Measurements from ENCODE around the gene VRK1. TPM values are rescaled to one million over a fixed set of nuclear protein-coding genes. Genes with fewer than 3 reads are reported as not detected.

VRK1 gene
- polyA plus RNA-seq, 2 of the 4 experiments (the other 2 are of a cell fraction), result 32.2 to 34.2 TPM

DNA sequence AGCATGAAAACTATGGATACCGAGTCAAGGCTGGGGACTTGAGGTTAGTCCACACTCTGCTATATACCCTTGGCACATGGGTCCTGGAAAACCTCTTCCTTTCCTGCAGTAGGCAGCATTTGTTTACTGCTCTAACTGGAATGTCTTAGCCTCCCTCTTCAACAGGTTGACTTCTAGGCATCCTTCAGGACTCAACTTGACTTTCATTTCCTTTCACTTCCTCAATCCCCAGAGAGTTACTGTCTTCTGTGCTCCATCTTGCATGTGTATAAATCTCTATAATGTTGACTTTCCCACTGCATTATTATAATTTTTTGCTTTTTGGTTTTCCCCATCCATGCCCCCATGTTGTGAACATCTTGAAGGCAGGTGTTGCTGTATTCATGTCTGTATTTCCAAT lies 107.9 kb downstream of the VRK1 start:
- Histone ChIP-seq H3K4me3 (no peak overlapping the region), H3K4me2 (no peak overlapping the region), H3K27ac (no peak overlapping the region), H3K4me1 (peaks cover 7% of the 10 kb centered on the region; the same call in 1 of the 3 replicates), H3K9me3 (peaks cover 6% of the 10 kb centered on the region; the same call in 1 of the 3 replicates)
- ATAC-seq (no peak), DNase-seq (ENCODE audit: low read depth in 1 of 2, low spot score in 1 of 2) (no peak), FAIRE-seq (no peak)
- POLR2A ChIA-PET, result no interaction called here
- no peak for TF ChIP-seq NPAS2 (CRISPR knock-in tag; IDR thresholded peaks at IDR 0.05; ENCODE audit: borderline replicate concordance)
- TF ChIP-seq, protein P1, sequence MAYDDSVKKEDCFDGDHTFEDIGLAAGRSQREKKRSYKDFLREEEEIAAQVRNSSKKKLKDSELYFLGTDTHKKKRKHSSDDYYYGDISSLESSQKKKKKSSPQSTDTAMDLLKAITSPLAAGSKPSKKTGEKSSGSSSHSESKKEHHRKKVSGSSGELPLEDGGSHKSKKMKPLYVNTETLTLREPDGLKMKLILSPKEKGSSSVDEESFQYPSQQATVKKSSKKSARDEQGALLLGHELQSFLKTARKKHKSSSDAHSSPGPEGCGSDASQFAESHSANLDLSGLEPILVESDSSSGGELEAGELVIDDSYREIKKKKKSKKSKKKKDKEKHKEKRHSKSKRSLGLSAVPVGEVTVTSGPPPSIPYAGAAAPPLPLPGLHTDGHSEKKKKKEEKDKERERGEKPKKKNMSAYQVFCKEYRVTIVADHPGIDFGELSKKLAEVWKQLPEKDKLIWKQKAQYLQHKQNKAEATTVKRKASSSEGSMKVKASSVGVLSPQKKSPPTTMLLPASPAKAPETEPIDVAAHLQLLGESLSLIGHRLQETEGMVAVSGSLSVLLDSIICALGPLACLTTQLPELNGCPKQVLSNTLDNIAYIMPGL (CRISPR knock-in tag; IDR thresholded peaks at IDR 0.05; ENCODE audit: borderline replicate concordance), result no peak
- no peak for TF ChIP-seq HDAC2 (IDR thresholded peaks at IDR 0.05)
- TF ChIP-seq, protein P2, sequence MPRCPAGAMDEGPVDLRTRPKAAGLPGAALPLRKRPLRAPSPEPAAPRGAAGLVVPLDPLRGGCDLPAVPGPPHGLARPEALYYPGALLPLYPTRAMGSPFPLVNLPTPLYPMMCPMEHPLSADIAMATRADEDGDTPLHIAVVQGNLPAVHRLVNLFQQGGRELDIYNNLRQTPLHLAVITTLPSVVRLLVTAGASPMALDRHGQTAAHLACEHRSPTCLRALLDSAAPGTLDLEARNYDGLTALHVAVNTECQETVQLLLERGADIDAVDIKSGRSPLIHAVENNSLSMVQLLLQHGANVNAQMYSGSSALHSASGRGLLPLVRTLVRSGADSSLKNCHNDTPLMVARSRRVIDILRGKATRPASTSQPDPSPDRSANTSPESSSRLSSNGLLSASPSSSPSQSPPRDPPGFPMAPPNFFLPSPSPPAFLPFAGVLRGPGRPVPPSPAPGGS (IDR thresholded peaks at IDR 0.05), result no peak
- no peak for TF ChIP-seq BHLHE40 (IDR thresholded peaks at IDR 0.05; ENCODE audit: low read depth, low read length)
- TF ChIP-seq, protein P3, sequence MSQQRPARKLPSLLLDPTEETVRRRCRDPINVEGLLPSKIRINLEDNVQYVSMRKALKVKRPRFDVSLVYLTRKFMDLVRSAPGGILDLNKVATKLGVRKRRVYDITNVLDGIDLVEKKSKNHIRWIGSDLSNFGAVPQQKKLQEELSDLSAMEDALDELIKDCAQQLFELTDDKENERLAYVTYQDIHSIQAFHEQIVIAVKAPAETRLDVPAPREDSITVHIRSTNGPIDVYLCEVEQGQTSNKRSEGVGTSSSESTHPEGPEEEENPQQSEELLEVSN (IDR thresholded peaks at IDR 0.05; ENCODE audit: borderline replicate concordance, low read depth), result no peak
- TF ChIP-seq, protein P4, sequence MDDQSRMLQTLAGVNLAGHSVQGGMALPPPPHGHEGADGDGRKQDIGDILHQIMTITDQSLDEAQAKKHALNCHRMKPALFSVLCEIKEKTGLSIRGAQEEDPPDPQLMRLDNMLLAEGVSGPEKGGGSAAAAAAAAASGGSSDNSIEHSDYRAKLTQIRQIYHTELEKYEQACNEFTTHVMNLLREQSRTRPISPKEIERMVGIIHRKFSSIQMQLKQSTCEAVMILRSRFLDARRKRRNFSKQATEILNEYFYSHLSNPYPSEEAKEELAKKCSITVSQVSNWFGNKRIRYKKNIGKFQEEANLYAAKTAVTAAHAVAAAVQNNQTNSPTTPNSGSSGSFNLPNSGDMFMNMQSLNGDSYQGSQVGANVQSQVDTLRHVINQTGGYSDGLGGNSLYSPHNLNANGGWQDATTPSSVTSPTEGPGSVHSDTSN (IDR thresholded peaks at IDR 0.05), result no peak
- no peak for TF ChIP-seq RARB (CRISPR knock-in tag; IDR thresholded peaks at IDR 0.05)
- TF ChIP-seq NR3C1 (IDR thresholded peaks at IDR 0.05), result no peak
- TF ChIP-seq RCOR1 (IDR thresholded peaks at IDR 0.05; ENCODE audit: low read depth, low read length), result no peak
- TF ChIP-seq HEYL (CRISPR knock-in tag; IDR thresholded peaks at IDR 0.05), result no peak
- TF ChIP-seq CEBPB (IDR thresholded peaks at IDR 0.05), result no peak
- TF ChIP-seq MAFK (IDR thresholded peaks at IDR 0.05; ENCODE audit: partially characterized antibody), result no peak
- TF ChIP-seq JUN (IDR thresholded peaks at IDR 0.05), result no peak
- no peak for TF ChIP-seq JUNB (IDR thresholded peaks at IDR 0.05)
- TF ChIP-seq NFE2L2 (conservative IDR thresholded peaks at IDR 0.05; ENCODE audit: low read length), result no peak
- no peak for TF ChIP-seq FOXS1 (CRISPR knock-in tag; IDR thresholded peaks at IDR 0.05)
- TF ChIP-seq, protein P5, sequence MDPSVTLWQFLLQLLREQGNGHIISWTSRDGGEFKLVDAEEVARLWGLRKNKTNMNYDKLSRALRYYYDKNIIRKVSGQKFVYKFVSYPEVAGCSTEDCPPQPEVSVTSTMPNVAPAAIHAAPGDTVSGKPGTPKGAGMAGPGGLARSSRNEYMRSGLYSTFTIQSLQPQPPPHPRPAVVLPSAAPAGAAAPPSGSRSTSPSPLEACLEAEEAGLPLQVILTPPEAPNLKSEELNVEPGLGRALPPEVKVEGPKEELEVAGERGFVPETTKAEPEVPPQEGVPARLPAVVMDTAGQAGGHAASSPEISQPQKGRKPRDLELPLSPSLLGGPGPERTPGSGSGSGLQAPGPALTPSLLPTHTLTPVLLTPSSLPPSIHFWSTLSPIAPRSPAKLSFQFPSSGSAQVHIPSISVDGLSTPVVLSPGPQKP (IDR thresholded peaks at IDR 0.05; ENCODE audit: low read depth, low read length), result no peak
- WGBS (ENCODE audit: missing lambda C conversion rate), result 91% methylated on average over 1 of the region's 1 CpG
- CTCF ChIA-PET, result no interaction called here

DNA sequence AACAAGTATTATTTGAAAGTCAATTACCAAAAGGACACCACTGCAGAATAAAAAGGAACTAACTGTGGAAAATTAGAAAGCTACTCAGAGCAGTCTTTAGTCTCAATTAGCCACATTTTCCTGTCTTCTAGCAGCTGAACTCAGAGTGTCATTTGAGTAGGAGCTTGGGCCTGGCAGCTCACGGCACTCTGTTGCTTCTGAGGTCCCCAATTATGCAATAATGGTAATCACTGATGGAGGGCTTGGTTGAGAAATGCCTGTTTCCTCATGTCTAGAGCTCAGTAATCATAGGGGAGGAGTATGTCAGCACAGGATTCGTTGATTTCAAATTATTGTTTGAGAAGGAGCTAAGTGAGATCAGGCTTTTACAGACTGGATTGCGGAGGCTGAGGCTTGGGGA lies 108.6 kb downstream of the VRK1 start:
- WGBS (ENCODE audit: missing lambda C conversion rate), result 89% methylated on average over 3 of the region's 3 CpGs
- Histone ChIP-seq H3K4me3 (no peak overlapping the region), H3K4me1 (peaks cover 7% of the 10 kb centered on the region; the same call in 1 of the 3 replicates), H3K4me2 (no peak overlapping the region), H3K27ac (no peak overlapping the region), H3K9me3 (peaks cover 6% of the 10 kb centered on the region; the same call in 1 of the 3 replicates)
- DNase-seq (ENCODE audit: low read depth in 1 of 2, low spot score in 1 of 2) (no peak), ATAC-seq (no peak), FAIRE-seq (no peak)
- CTCF ChIA-PET, result no interaction called here
- TF ChIP-seq CHD4 (IDR thresholded peaks at IDR 0.05; ENCODE audit: borderline replicate concordance) (no peak), EHMT2 (IDR thresholded peaks at IDR 0.05; ENCODE audit: low read depth) (no peak), POLR2A (IDR thresholded peaks at IDR 0.05; ENCODE audit: low read length) (no peak)
- TF ChIP-seq, protein P6, sequence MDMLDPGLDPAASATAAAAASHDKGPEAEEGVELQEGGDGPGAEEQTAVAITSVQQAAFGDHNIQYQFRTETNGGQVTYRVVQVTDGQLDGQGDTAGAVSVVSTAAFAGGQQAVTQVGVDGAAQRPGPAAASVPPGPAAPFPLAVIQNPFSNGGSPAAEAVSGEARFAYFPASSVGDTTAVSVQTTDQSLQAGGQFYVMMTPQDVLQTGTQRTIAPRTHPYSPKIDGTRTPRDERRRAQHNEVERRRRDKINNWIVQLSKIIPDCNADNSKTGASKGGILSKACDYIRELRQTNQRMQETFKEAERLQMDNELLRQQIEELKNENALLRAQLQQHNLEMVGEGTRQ (IDR thresholded peaks at IDR 0.05), result no peak
- POLR2A ChIA-PET, result no interaction called here

Data from A549 (cell line).